Subcutaneous abdominal adipose tissue (tissue), 5 donors: Measurements from ENCODE around the gene CDT1.

Experiments used
- H3K27ac ChIP-seq: one replicate; pipeline ENCODE4 v1.7.0; 2013; ENCODE audit warnings: low read depth, mild to moderate bottlenecking, inconsistent platforms, low read length, moderate library complexity
- H3K27me3 ChIP-seq, 5 donors: one replicate each; pipeline ENCODE4 v1.7.0; 2013; ENCODE audit warnings: low read length in 5 of 5, inconsistent platforms in 1 of 5; ENCODE audit not compliant: control insufficient read depth in 5 of 5, insufficient read depth in 4 of 5
- H3K36me3 ChIP-seq, 5 donors: one replicate each; pipeline ENCODE4 v1.7.0; 2013; ENCODE audit warnings: low read length in 5 of 5; ENCODE audit not compliant: control insufficient read depth in 5 of 5, insufficient read depth in 5 of 5
- H3K4me1 ChIP-seq, 5 donors: one replicate each; pipeline ENCODE4 v1.7.0; 2013; ENCODE audit warnings: low read length in 5 of 5, mild to moderate bottlenecking in 3 of 5, moderate library complexity in 1 of 5; ENCODE audit not compliant: control insufficient read depth in 5 of 5, insufficient read depth in 5 of 5
- H3K4me3 ChIP-seq, 5 donors: one replicate each; pipeline ENCODE4 v1.7.0; 2013; ENCODE audit warnings: low read length in 5 of 5, low read depth in 1 of 5
- H3K9ac ChIP-seq, 5 donors: one replicate each; pipeline ENCODE4 v1.7.0; 2013; ENCODE audit warnings: low read length in 5 of 5, mild to moderate bottlenecking in 4 of 5, moderate library complexity in 3 of 5
- H3K9me3 ChIP-seq, 5 donors: one replicate each; pipeline ENCODE4 v1.7.0; 2013; ENCODE audit warnings: low read length in 5 of 5; ENCODE audit not compliant: control insufficient read depth in 5 of 5
- donor health status: healthy.
- donor health status: healthy.
- donor health status: healthy.
- donor health status: healthy.
- donor health status: healthy.

Gene CDT1

DNA sequence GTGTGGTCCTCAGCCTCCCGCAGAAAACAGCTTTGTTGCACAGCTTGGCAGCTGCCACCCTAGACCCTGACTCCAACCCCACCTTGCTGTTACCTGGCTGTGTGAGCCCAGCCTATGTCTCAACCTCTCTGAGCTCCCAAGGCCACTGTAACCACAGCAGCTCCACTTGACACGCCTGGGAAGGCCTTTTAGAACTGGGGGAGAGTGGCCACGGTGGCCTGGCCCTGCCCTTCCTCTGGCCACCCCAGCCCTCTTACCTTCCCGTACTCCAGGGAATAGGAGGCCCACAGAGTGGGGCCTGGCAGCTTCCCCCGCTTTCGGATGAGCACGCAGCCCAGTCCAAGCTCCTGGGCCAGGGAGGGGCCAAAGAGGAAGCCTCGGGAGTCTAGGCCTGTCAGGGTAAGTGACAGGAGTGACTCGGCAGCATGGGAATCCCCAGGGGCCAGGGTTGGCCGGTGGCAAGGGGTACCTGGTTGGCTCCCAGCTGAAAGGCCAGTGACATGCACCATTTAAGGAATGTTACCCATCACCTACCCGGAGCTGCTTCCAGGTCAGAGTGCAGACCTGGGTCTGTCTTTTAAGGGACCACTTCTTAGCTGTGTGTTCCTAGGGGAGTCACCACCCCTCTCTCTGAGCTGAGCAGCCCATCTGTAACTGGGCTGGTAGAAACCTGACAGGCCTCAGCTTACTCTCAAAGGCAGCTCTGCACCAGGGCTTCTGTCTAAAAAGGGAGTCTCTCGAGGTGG lies 6.8 kb downstream of the CDT1 start:
- Histone ChIP-seq H3K4me1 (peaks cover 6 to 41% (median 37%) of the 10 kb centered on the region in 5 donors), H3K36me3 (peaks cover 0 to 24% (median 15%) of the 10 kb centered on the region in 5 donors), H3K27ac (peak overlapping the region; percentile 67), H3K9ac (peak overlapping the region in 3 of 5 donors; percentile 60 to 83 (median 66)), H3K27me3 (no peaks in the 10 kb centered on the region), H3K9me3 (no peaks in the 10 kb centered on the region), H3K4me3 (peak overlapping the region; percentile 66 to 75 (median 71))

GRCh38 chr16:88810912-88811768 lies 7.6 kb downstream of the CDT1 start:
- Histone ChIP-seq H3K36me3 (peaks cover 0 to 24% (median 15%) of the 10 kb centered on the region in 5 donors), H3K4me1 (peaks cover 6 to 41% (median 37%) of the 10 kb centered on the region in 5 donors), H3K27ac (peak overlapping the region; percentile 67), H3K4me3 (peak overlapping the region; percentile 66 to 75 (median 71)), H3K9me3 (no peaks in the 10 kb centered on the region), H3K9ac (peak overlapping the region; percentile 31 to 83 (median 48)), H3K27me3 (no peaks in the 10 kb centered on the region)

DNA sequence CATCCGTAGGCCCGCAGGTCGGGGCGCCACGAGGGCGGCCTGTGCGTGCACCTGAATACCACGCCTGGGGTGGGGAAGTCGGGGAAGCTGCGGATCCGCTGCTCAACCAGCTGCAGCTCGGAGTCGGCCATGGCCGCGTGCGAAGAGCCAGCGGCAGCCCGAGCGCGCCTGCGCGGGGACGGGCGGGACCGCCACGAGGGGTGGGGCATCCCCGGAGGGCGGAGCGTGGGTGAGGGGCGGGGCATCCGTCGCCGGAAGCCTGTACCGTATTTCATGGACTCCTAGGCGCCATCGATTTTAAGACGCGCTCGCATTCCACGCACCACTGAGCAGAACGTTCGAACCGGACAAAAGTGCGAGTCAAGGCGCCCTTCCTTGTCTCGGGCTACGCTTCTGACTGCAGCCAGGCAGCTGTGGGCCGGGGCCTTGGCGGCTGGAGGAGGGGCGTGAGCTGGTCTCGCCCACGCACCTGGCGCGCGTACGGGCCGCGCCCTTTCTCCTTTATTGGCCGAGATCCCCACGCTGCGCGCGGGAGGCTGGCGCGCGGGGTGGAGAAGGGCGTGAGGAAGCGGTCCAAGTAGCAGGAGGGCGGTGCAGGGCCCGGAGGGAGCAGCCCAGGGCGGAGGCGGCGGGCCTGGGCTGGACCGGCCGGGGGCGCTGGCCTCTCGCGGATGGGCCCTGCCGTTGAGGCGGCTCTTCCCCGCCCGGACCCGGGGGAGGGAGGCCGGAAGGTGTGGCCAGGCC lies 8.4 kb downstream of the CDT1 start, which contains the start of gene APRT:
Gene APRT, minus strand, starts transcription at position 160 of the 744 bp plus-strand sequence. Its CDS starts 29 bp downstream, at position 131.
- Histone ChIP-seq H3K4me1 (peaks cover 6 to 41% (median 37%) of the 10 kb centered on the region in 5 donors), H3K27ac (peak within 1 kb of the TSS; percentile 67), H3K9me3 (no peaks in the 10 kb centered on the region), H3K27me3 (no peaks in the 10 kb centered on the region), H3K4me3 (peak within 1 kb of the TSS; percentile 66 to 75 (median 71)), H3K9ac (peak within 1 kb of the TSS; percentile 31 to 83 (median 59)), H3K36me3 (peaks cover 0 to 24% (median 15%) of the 10 kb centered on the region in 5 donors)

DNA sequence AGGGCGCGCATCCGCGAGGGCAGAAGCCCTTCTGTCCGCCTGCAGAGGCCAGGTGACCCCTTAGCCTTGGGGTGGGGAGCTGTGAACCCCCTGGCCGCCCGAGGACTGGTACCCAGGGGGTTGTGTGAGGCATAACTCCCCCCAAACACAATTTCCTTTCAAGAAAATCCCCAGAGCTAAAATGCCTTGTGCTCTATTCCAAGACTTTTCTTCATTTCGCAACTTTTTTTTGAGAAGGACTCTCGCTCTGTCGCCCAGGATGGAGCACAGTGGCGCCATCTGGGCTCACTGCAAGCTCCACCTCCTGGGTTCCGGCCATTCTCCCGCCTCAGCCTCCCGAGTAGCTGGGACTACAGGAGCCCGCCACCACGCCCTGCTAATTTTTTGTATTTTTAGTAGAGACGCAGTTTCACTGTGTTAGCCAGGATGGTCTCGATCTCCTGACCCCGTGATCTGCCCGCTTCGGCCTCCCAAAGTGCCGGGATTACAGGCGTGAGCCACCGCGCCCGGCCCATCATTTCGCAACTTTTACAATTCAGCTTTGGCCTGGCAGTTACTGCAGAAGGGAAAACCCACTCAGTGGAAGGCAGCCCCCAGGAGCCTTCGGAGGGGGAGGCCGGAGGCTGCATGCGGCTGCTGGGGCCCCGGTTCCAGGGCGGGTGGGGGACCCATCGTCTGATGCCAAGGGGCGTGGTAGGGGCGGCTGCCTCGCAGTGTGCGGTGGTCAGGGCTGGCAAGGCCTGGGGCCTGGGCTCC lies 9.1 kb downstream of the CDT1 start:
- H3K27ac ChIP-seq = peak overlapping the region; percentile 67

GRCh38 chr16:88813269-88814143 lies 9.9 kb downstream of the CDT1 start:
- Histone ChIP-seq H3K27ac (no peak overlapping the region), H3K27me3 (no peaks in the 10 kb centered on the region), H3K9me3 (no peaks in the 10 kb centered on the region), H3K4me3 (peak overlapping the region in 1 of 5 donors; percentile 16), H3K9ac (no peak overlapping the region), H3K36me3 (peaks cover 0 to 15% (median 11%) of the 10 kb centered on the region in 5 donors), H3K4me1 (peaks cover 6 to 41% (median 37%) of the 10 kb centered on the region in 5 donors)

More for the DNA sequence above, 9.1 kb downstream of the CDT1 start:
- Histone ChIP-seq H3K27me3 (no peaks in the 10 kb centered on the region), H3K36me3 (peaks cover 0 to 22% (median 15%) of the 10 kb centered on the region in 5 donors), H3K4me1 (peaks cover 6 to 41% (median 37%) of the 10 kb centered on the region in 5 donors), H3K9ac (peak overlapping the region in 3 of 5 donors; percentile 47 to 59 (median 49)), H3K9me3 (no peaks in the 10 kb centered on the region), H3K4me3 (peak overlapping the region in 4 of 5 donors; percentile 67 to 75 (median 72))

- H3K27me3 ChIP-seq = no peaks in the 10 kb centered on the region
- H3K4me1 ChIP-seq = peaks cover 6 to 40% (median 37%) of the 10 kb centered on the region in 5 donors
- no peak overlapping the region for H3K27ac ChIP-seq
- H3K9me3 ChIP-seq = no peaks in the 10 kb centered on the region
- H3K4me3 ChIP-seq = no peak overlapping the region
- no peak overlapping the region for H3K9ac ChIP-seq
- peaks cover 0 to 10% (median 8%) of the 10 kb centered on the region in 5 donors for H3K36me3 ChIP-seq
Observed at GRCh38 chr16:88814144-88814502, 10.5 kb downstream of the CDT1 start.

GRCh38 chr16:88815227-88815626 lies 11.6 kb downstream of the CDT1 start:
- Histone ChIP-seq H3K27ac (no peak overlapping the region), H3K4me1 (peaks cover 6 to 29% (median 26%) of the 10 kb centered on the region in 5 donors), H3K9me3 (no peaks in the 10 kb centered on the region), H3K36me3 (peaks cover 0 to 2% (median 0%) of the 10 kb centered on the region in 5 donors), H3K27me3 (no peaks in the 10 kb centered on the region), H3K9ac (peak overlapping the region in 1 of 5 donors; percentile 47), H3K4me3 (no peak overlapping the region)

GRCh38 chr16:88815901-88816589 lies 12.5 kb downstream of the CDT1 start:
- peaks cover 0 to 20% (median 18%) of the 10 kb centered on the region in 5 donors for H3K4me1 ChIP-seq
- no peaks in the 10 kb centered on the region for H3K27me3 ChIP-seq
- H3K27ac ChIP-seq = no peak overlapping the region
- H3K36me3 ChIP-seq = peaks cover 0 to 10% (median under 1%) of the 10 kb centered on the region in 5 donors
- H3K9me3 ChIP-seq = no peaks in the 10 kb centered on the region
- no peak overlapping the region for H3K9ac ChIP-seq
- H3K4me3 ChIP-seq = no peak overlapping the region
